Measurements from ENCODE around the gene DIO3. TPM values are rescaled to one million over a fixed set of nuclear protein-coding genes. Genes with fewer than 3 reads are reported as not detected.

DIO3 gene
- total RNA-seq (2014; rRNA removed; shearing (Covaris generic); ENCODE audit: low replicate concordance), result not detected in 2 replicates

DNA sequence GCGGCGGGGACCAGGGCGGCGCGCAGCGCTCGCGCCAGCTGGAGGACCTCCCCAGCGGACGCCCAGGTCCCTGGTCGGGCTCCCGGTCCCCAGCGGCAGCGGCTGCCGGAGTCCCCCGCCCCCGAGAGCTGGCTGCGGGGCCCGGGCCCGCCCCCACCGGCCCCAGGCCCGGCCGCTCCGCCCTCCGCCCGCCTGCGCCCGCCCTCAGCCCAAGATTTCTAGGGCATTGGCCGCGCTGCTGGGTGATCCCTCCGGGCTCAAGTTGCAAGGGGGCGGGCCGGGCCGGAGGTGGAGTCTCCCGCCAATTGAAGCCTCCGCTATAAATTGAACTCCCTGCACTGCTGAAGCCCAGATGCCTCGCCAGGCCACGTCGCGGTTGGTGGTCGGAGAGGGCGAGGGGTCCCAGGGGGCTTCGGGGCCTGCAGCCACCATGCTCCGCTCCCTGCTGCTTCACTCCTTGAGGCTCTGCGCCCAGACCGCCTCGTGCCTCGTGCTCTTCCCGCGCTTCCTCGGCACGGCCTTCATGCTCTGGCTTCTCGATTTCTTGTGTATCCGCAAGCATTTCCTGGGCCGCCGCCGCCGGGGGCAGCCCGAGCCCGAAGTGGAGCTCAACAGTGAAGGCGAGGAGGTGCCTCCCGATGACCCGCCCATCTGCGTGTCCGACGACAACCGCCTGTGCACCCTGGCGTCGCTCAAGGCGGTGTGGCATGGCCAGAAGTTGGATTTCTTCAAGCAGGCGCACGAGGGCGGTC, at the start of gene DIO3:
DIO3 (plus strand) TSS at position 351 of the 752 bp plus-strand sequence.
- no peak for DNase-seq
- no peaks in the 10 kb centered on the region for H3K4me1 ChIP-seq (ENCODE audit: low read length)
- H4K20me1 ChIP-seq (ENCODE audit: insufficient read depth, low read depth, low read length), result no peaks in the 10 kb centered on the region
- no peak within 1 kb of the TSS for H3K4me3 ChIP-seq (ENCODE audit: low read length)
- no peaks in the 10 kb centered on the region for H3K79me2 ChIP-seq (ENCODE audit: low read length)
- H3K9me2 ChIP-seq (replicated peaks; ENCODE audit: insufficient read depth, low read length), result no peaks in the 10 kb centered on the region
- no peak within 1 kb of the TSS for H2AFZ ChIP-seq (ENCODE audit: low read length)
- no peaks in the 10 kb centered on the region for H3K36me3 ChIP-seq (ENCODE audit: insufficient read depth, low read length)
- no peak within 1 kb of the TSS for H3K27ac ChIP-seq (ENCODE audit: low read length)
- no peaks in the 10 kb centered on the region for H3K27me3 ChIP-seq (ENCODE audit: low read length)
- no peak within 1 kb of the TSS for H3K4me2 ChIP-seq (ENCODE audit: low read depth, low read length, poor library complexity, severe bottlenecking)
- H3K9me3 ChIP-seq (ENCODE audit: low read length), result peaks cover 3% of the 10 kb centered on the region; the same call in 1 of the 2 replicates
- no peak within 1 kb of the TSS for H3K9ac ChIP-seq (ENCODE audit: low read length)

DNA sequence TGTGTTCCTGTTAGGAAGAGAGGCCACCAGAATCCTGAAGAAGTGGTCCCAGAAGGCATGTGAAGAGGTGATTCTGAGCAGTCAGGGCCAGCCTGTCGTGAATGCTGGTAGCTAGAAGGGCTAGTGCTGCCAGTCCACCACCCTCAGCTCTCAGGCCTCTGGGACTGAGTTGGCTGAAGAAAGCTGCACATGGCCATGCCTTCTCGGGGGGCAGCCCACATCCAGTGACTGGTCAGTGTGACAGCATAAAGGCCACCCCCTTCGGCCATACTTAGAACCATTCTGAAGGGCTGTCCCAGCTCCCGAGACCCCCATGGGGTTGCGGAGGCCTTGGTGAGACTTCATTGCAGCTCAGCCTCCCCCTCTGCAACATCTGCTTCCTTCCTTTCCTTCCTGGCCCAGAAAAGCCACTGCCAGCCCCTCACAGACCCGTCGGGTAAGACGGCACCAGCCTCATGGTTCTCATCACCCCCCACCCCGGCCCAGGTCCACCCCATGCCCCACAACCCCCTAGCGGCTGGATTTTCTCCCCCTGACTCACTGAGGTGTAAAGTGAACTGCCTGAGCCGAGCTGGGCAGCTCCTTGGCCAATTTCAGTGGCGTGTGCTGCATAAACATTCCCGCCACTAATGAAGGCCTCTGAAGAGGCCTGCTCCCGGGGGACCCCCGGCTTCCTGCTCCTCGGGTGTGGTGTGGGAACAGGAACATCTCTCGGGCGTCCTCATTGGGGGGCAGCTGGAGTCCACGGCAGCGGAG, 49.5 kb upstream of the DIO3 start:
- no peak overlapping the region for H3K9ac ChIP-seq (ENCODE audit: low read length)
- H3K79me2 ChIP-seq (ENCODE audit: low read length), result no peaks in the 10 kb centered on the region
- no peaks in the 10 kb centered on the region; the same call in 1 of the 2 replicates for H3K27me3 ChIP-seq (ENCODE audit: low read length)
- no peak overlapping the region for H2AFZ ChIP-seq (ENCODE audit: low read length)
- H4K20me1 ChIP-seq (ENCODE audit: insufficient read depth, low read depth, low read length), result no peaks in the 10 kb centered on the region
- H3K4me1 ChIP-seq (ENCODE audit: low read length), result no peaks in the 10 kb centered on the region
- no peak overlapping the region for H3K27ac ChIP-seq (ENCODE audit: low read length)
- H3K4me2 ChIP-seq (ENCODE audit: low read depth, low read length, poor library complexity, severe bottlenecking), result no peak overlapping the region
- DNase-seq, result no peak
- H3K9me3 ChIP-seq (ENCODE audit: low read length), result no peaks in the 10 kb centered on the region; the same call in 1 of the 2 replicates
- no peaks in the 10 kb centered on the region for H3K36me3 ChIP-seq (ENCODE audit: insufficient read depth, low read length)
- H3K9me2 ChIP-seq (replicated peaks; ENCODE audit: insufficient read depth, low read length), result no peaks in the 10 kb centered on the region
- no peak overlapping the region for H3K4me3 ChIP-seq (ENCODE audit: low read length)

DNA sequence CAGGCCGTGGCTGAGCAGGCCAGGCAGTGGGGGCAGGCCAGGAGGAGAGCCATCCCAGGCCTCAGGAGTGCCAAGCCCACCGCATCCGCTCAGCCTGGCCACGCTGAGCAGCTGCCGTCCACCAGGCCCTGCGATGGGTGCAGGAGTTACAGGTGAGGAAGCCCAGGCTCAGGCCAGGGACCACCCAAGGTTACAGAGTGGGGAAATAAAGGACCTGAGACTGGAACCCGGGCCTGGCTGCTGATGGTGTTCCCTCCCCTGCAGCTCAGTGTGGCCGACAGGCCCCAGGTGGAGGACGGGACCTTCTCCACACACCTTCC, 49.0 kb upstream of the DIO3 start:
- no peak overlapping the region for H3K4me2 ChIP-seq (ENCODE audit: low read depth, low read length, poor library complexity, severe bottlenecking)
- H3K9me2 ChIP-seq (replicated peaks; ENCODE audit: insufficient read depth, low read length), result no peaks in the 10 kb centered on the region
- H4K20me1 ChIP-seq (ENCODE audit: insufficient read depth, low read depth, low read length), result no peaks in the 10 kb centered on the region
- no peak overlapping the region for H2AFZ ChIP-seq (ENCODE audit: low read length)
- no peaks in the 10 kb centered on the region for H3K4me1 ChIP-seq (ENCODE audit: low read length)
- H3K27me3 ChIP-seq (ENCODE audit: low read length), result no peaks in the 10 kb centered on the region; the same call in 1 of the 2 replicates
- H3K27ac ChIP-seq (ENCODE audit: low read length), result no peak overlapping the region
- no peaks in the 10 kb centered on the region; the same call in 1 of the 2 replicates for H3K9me3 ChIP-seq (ENCODE audit: low read length)
- no peaks in the 10 kb centered on the region for H3K79me2 ChIP-seq (ENCODE audit: low read length)
- no peak for DNase-seq
- no peak overlapping the region for H3K4me3 ChIP-seq (ENCODE audit: low read length)
- no peaks in the 10 kb centered on the region for H3K36me3 ChIP-seq (ENCODE audit: insufficient read depth, low read length)
- no peak overlapping the region for H3K9ac ChIP-seq (ENCODE audit: low read length)

DNA sequence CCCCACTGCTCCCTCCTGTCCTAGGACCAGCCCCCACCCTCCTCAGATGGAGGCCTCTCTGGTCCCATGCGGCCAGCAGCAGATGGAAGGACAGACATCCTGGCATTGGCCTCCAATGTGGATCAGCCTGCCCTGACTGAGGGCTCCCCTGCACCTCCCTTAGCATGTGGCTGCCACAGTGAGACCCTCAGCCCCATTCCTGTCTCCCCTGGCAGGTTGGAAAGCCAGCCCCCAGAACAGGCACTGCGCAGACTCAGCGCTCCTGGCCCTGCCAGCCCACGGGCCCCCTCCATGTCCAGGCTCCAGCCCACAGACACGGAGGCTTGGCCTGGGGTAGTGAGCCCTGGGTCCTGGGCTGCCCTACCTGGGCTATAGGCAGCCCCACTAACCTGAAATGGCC, 47.2 kb upstream of the DIO3 start:
- no peaks in the 10 kb centered on the region for H3K36me3 ChIP-seq (ENCODE audit: insufficient read depth, low read length)
- H3K9ac ChIP-seq (ENCODE audit: low read length), result no peak overlapping the region
- no peak overlapping the region for H3K27ac ChIP-seq (ENCODE audit: low read length)
- no peaks in the 10 kb centered on the region; the same call in 1 of the 2 replicates for H3K27me3 ChIP-seq (ENCODE audit: low read length)
- H3K79me2 ChIP-seq (ENCODE audit: low read length), result no peaks in the 10 kb centered on the region
- H4K20me1 ChIP-seq (ENCODE audit: insufficient read depth, low read depth, low read length), result no peaks in the 10 kb centered on the region
- H2AFZ ChIP-seq (ENCODE audit: low read length), result no peak overlapping the region
- H3K4me2 ChIP-seq (ENCODE audit: low read depth, low read length, poor library complexity, severe bottlenecking), result no peak overlapping the region
- H3K4me1 ChIP-seq (ENCODE audit: low read length), result no peaks in the 10 kb centered on the region
- no peak overlapping the region for H3K4me3 ChIP-seq (ENCODE audit: low read length)
- no peaks in the 10 kb centered on the region for H3K9me2 ChIP-seq (replicated peaks; ENCODE audit: insufficient read depth, low read length)
- no peak for DNase-seq
- no peaks in the 10 kb centered on the region; the same call in 1 of the 2 replicates for H3K9me3 ChIP-seq (ENCODE audit: low read length)

DNA sequence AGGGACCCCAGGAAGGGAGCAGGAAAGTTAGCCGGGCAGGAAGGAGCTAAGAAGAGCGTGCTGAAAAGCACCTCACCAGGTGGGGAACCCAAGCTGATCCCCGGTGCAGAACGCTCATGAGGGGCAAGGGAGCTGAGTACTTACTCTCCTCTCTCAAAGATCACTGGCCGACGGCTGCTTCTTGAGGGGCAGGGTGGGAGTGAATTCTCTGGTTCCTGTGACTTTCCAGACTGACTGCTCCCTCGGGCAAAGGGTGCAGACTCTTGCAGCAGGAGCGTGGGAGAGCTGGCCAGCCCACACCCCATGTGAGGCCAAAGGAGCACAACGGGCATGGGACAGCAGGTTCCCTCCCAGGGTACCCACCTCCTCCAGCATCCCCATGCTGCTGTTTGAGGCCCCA, 44.9 kb upstream of the DIO3 start:
- Histone ChIP-seq H3K27ac (ENCODE audit: low read length) (no peak overlapping the region), H4K20me1 (ENCODE audit: insufficient read depth, low read depth, low read length) (no peaks in the 10 kb centered on the region), H2AFZ (ENCODE audit: low read length) (no peak overlapping the region), H3K36me3 (ENCODE audit: insufficient read depth, low read length) (no peaks in the 10 kb centered on the region), H3K4me2 (ENCODE audit: low read depth, low read length, poor library complexity, severe bottlenecking) (no peak overlapping the region), H3K9ac (ENCODE audit: low read length) (no peak overlapping the region), H3K27me3 (ENCODE audit: low read length) (no peaks in the 10 kb centered on the region; the same call in 1 of the 2 replicates), H3K9me3 (ENCODE audit: low read length) (no peaks in the 10 kb centered on the region; the same call in 1 of the 2 replicates), H3K9me2 (replicated peaks; ENCODE audit: insufficient read depth, low read length) (no peaks in the 10 kb centered on the region), H3K4me1 (ENCODE audit: low read length) (no peaks in the 10 kb centered on the region), H3K79me2 (ENCODE audit: low read length) (no peaks in the 10 kb centered on the region), H3K4me3 (ENCODE audit: low read length) (no peak overlapping the region)
- no peak for DNase-seq

- H2AFZ ChIP-seq (ENCODE audit: low read length), result no peak overlapping the region
- H3K27ac ChIP-seq (ENCODE audit: low read length), result no peak overlapping the region
- H3K9me3 ChIP-seq (ENCODE audit: low read length), result no peaks in the 10 kb centered on the region; the same call in 1 of the 2 replicates
- no peaks in the 10 kb centered on the region for H3K36me3 ChIP-seq (ENCODE audit: insufficient read depth, low read length)
- no peak overlapping the region for H3K4me2 ChIP-seq (ENCODE audit: low read depth, low read length, poor library complexity, severe bottlenecking)
- DNase-seq, result no peak
- H4K20me1 ChIP-seq (ENCODE audit: insufficient read depth, low read depth, low read length), result no peaks in the 10 kb centered on the region; the same call in 1 of the 2 replicates
- no peaks in the 10 kb centered on the region for H3K4me1 ChIP-seq (ENCODE audit: low read length)
- no peaks in the 10 kb centered on the region for H3K9me2 ChIP-seq (replicated peaks; ENCODE audit: insufficient read depth, low read length)
- H3K9ac ChIP-seq (ENCODE audit: low read length), result no peak overlapping the region
- H3K79me2 ChIP-seq (ENCODE audit: low read length), result no peaks in the 10 kb centered on the region
- H3K4me3 ChIP-seq (ENCODE audit: low read length), result no peak overlapping the region
- H3K27me3 ChIP-seq (ENCODE audit: low read length), result no peaks in the 10 kb centered on the region; the same call in 1 of the 2 replicates
Observed at GRCh38 chr14:101518611-101519473, 42.5 kb upstream of the DIO3 start.

- no peak overlapping the region for H2AFZ ChIP-seq (ENCODE audit: low read length)
- no peaks in the 10 kb centered on the region for H3K9me2 ChIP-seq (replicated peaks; ENCODE audit: insufficient read depth, low read length)
- H3K9ac ChIP-seq (ENCODE audit: low read length), result no peak overlapping the region
- DNase-seq, result no peak
- H3K27ac ChIP-seq (ENCODE audit: low read length), result no peak overlapping the region
- no peaks in the 10 kb centered on the region; the same call in 1 of the 2 replicates for H3K27me3 ChIP-seq (ENCODE audit: low read length)
- no peaks in the 10 kb centered on the region; the same call in 1 of the 2 replicates for H4K20me1 ChIP-seq (ENCODE audit: insufficient read depth, low read depth, low read length)
- no peak overlapping the region for H3K4me3 ChIP-seq (ENCODE audit: low read length)
- H3K79me2 ChIP-seq (ENCODE audit: low read length), result no peaks in the 10 kb centered on the region
- H3K9me3 ChIP-seq (ENCODE audit: low read length), result no peaks in the 10 kb centered on the region; the same call in 1 of the 2 replicates
- no peak overlapping the region for H3K4me2 ChIP-seq (ENCODE audit: low read depth, low read length, poor library complexity, severe bottlenecking)
- H3K36me3 ChIP-seq (ENCODE audit: insufficient read depth, low read length), result no peaks in the 10 kb centered on the region
- no peaks in the 10 kb centered on the region for H3K4me1 ChIP-seq (ENCODE audit: low read length)
Observed at GRCh38 chr14:101520621-101521472, 40.4 kb upstream of the DIO3 start.

All from Karpas-422 (cell line).